IMR-90 (cell line): ENCODE results near the gene KLHL20. TPM values are rescaled to one million over a fixed set of nuclear protein-coding genes. Genes with fewer than 3 reads are reported as not detected.
"Not testable (repeated sequence)": the region's sequence is repeated elsewhere in the genome, so short reads cannot be mapped to it uniquely, and the experiment has no call there.

Experiments
- ATAC-seq: fragments of 200-7000 bp; cut with Tn5 transposase; 2 replicates; pipeline ENCODE4 v1.9.1; 2020; ENCODE audit warnings: low read depth, mild to moderate bottlenecking, moderate library complexity
- BruUV-seq: library from RNA; stranded (reverse); fragments of 400-500 nt; replicated peaks from 2 replicates; lab custom pipeline; 2021; lab: Mats Ljungman, UMichigan
- CTCF ChIA-PET: fragments of 300-600 bp; formaldehyde crosslinking; extraction: SDS; loops from one replicate; lab custom pipeline; 2021; ENCODE audit warnings: antibody characterized with exemption; lab: Yijun Ruan, JAX
- POLR2A ChIA-PET: fragments of 300-600 bp; sonication (Branson Sonifier 250); formaldehyde crosslinking; loops from one replicate; lab custom pipeline; 2022; ENCODE audit warnings: antibody characterized with exemption; ENCODE audit not compliant: unreplicated experiment; lab: Charles Lee
- DNase-seq: peaks from one replicate; pipeline ENCODE4 v3.0.0; 2013
- H2AFZ ChIP-seq: replicated peaks from 2 replicates; pipeline ENCODE3; 2013; ENCODE audit warnings: low read length, mild to moderate bottlenecking; ENCODE audit not compliant: poor library complexity
- H2AK5ac ChIP-seq: 2 replicates; pipeline ENCODE4 v1.6.1; 2013; ENCODE audit warnings: low read depth, low read length, inconsistent platforms
- H2AK9ac ChIP-seq: replicated peaks from 2 replicates; pipeline ENCODE3; 2013; ENCODE audit warnings: mild to moderate bottlenecking, low read depth, low read length, moderate library complexity; ENCODE audit not compliant: poor library complexity
- H2BK120ac ChIP-seq: 2 replicates; pipeline ENCODE4 v1.6.1; 2013; ENCODE audit warnings: low read depth, low read length, inconsistent platforms
- H2BK15ac ChIP-seq: 3 replicates; pipeline ENCODE4 v1.6.1; 2013; ENCODE audit warnings: low read depth, low read length, inconsistent platforms
- H2BK20ac ChIP-seq: 2 replicates; pipeline ENCODE4 v1.6.1; 2013; ENCODE audit warnings: low read depth, mild to moderate bottlenecking, inconsistent platforms, low read length, moderate library complexity
- H2BK5ac ChIP-seq: 2 replicates; pipeline ENCODE4 v1.6.1; 2013; ENCODE audit warnings: mild to moderate bottlenecking, low read depth, low read length, inconsistent platforms; ENCODE audit not compliant: poor library complexity, severe bottlenecking
- H3K14ac ChIP-seq: replicated peaks from 2 replicates; pipeline ENCODE4 v1.6.1; 2013; ENCODE audit warnings: low read depth, low read length, inconsistent platforms
- H3K18ac ChIP-seq: 2 replicates; pipeline ENCODE4 v1.6.1; 2013; ENCODE audit warnings: low read depth, low read length, control low read depth
- H3K23ac ChIP-seq: 2 replicates; pipeline ENCODE4 v1.6.1; 2013; ENCODE audit warnings: low read depth, low read length, inconsistent platforms
- H3K27ac ChIP-seq: 2 replicates; pipeline ENCODE4 v1.5.1; 2013; ENCODE audit warnings: mild to moderate bottlenecking, control low read depth, low read length; ENCODE audit not compliant: insufficient read depth
- H3K27me3 ChIP-seq: 2 replicates; pipeline ENCODE4 v1.6.1; 2013; ENCODE audit warnings: low read length; ENCODE audit not compliant: control insufficient read depth, insufficient read depth
- H3K36me3 ChIP-seq: 2 replicates; pipeline ENCODE4 v1.6.1; 2013; ENCODE audit warnings: low read length, mixed read lengths; ENCODE audit not compliant: control insufficient read depth, insufficient read depth
- H3K4ac ChIP-seq: 2 replicates; pipeline ENCODE4 v1.6.1; 2013; ENCODE audit warnings: low read depth, low read length, inconsistent platforms
- H3K4me1 ChIP-seq: 2 replicates; pipeline ENCODE4 v1.6.1; 2013; ENCODE audit warnings: low read length, mixed read lengths; ENCODE audit not compliant: control insufficient read depth, insufficient read depth
- H3K4me2 ChIP-seq: 2 replicates; pipeline ENCODE4 v1.6.1; 2013; ENCODE audit warnings: low read depth, mild to moderate bottlenecking, control low read depth, low read length, moderate library complexity
- H3K4me3 ChIP-seq: 2 replicates; pipeline ENCODE4 v1.5.1; 2013; ENCODE audit warnings: low read depth, mild to moderate bottlenecking, control low read depth, low read length, moderate library complexity; ENCODE audit not compliant: insufficient read depth
- H3K56ac ChIP-seq: 2 replicates; pipeline ENCODE4 v1.6.1; 2013; ENCODE audit warnings: low read length, inconsistent platforms; ENCODE audit not compliant: insufficient read depth; ENCODE audit errors: extremely low read depth
- H3K79me1 ChIP-seq, 2 experiments: 2 replicates each; pipeline ENCODE4 v1.6.1; 2013; ENCODE audit warnings: low read length in 2 of 2, inconsistent platforms in 1 of 2, low read depth in 1 of 2
- H3K9ac ChIP-seq: 2 replicates; pipeline ENCODE4 v1.6.1; 2013; ENCODE audit warnings: low read depth, low read length, control low read depth
- H3K9me1 ChIP-seq: 2 replicates; pipeline ENCODE4 v1.6.1; 2013; ENCODE audit warnings: low read length, inconsistent platforms; ENCODE audit not compliant: insufficient read depth
- H3K9me3 ChIP-seq: 2 replicates; pipeline ENCODE4 v1.6.1; 2013; ENCODE audit warnings: low read length; ENCODE audit not compliant: control insufficient read depth, insufficient read depth
- H4K20me1 ChIP-seq: 2 replicates; pipeline ENCODE4 v1.6.1; 2013; ENCODE audit warnings: low read length, inconsistent platforms; ENCODE audit not compliant: insufficient read depth
- H4K5ac ChIP-seq: 2 replicates; pipeline ENCODE4 v1.6.1; 2013; ENCODE audit warnings: mild to moderate bottlenecking, low read depth, low read length, control low read depth
- H4K8ac ChIP-seq, 2 experiments: 2 replicates each; pipeline ENCODE4 v1.6.1; 2013; ENCODE audit warnings: low read depth in 2 of 2, low read length in 2 of 2, control low read depth in 1 of 2, inconsistent platforms in 1 of 2
- H4K91ac ChIP-seq: 2 replicates; pipeline ENCODE4 v1.6.1; 2013; ENCODE audit warnings: low read depth, low read length, inconsistent platforms; ENCODE audit not compliant: insufficient read depth
- FOS ChIP-seq: fragments of 150-350 bp; IDR thresholded peaks from 2 replicates; pipeline ENCODE4 v1.6.1; 2016; ENCODE audit warnings: low read depth, low read length
- MXI1 ChIP-seq: IDR thresholded peaks from 2 replicates; pipeline ENCODE4 v1.6.1; 2012; ENCODE audit warnings: low read depth, mild to moderate bottlenecking, low read length, moderate library complexity, borderline replicate concordance
- RAD21 ChIP-seq: IDR thresholded peaks from 2 replicates; pipeline ENCODE4 v1.6.1; 2012; ENCODE audit warnings: low read length, improper control_type of control experiment
- RCOR1 ChIP-seq: IDR thresholded peaks from 2 replicates; pipeline ENCODE4 v1.6.1; 2012; ENCODE audit warnings: mild to moderate bottlenecking, low read length, improper control_type of control experiment; ENCODE audit not compliant: insufficient replicate concordance
- RFX5 ChIP-seq: IDR thresholded peaks from 2 replicates; pipeline ENCODE4 v1.8.0; 2012; ENCODE audit warnings: low read depth, mild to moderate bottlenecking, low read length, moderate library complexity
- USF2 ChIP-seq: fragments of 150-350 bp; IDR thresholded peaks from 2 replicates; pipeline ENCODE4 v1.6.1; 2017; ENCODE audit warnings: mild to moderate bottlenecking, antibody characterized with exemption, low read length, low read depth
- WGBS, 2 experiments: methylation state at CpG; one replicate each; pipeline versions ENCODE4 v1.1.5 to v1.1.7; 2013; ENCODE audit warnings: missing lambda C conversion rate in 2 of 2; ENCODE audit not compliant: insufficient read length in 1 of 2; ENCODE audit errors: extremely low coverage in 2 of 2; 5-methylcytosine and 5-hydroxymethylcytosine counted together
- dilution Hi-C: fragments of 300-500 bp; cut with HindIII; formaldehyde crosslinking; loops from one replicate; pipeline ENCODE4 v1.14.3; 2018; ENCODE audit warnings: low sequenced_read_pairs; ENCODE audit not compliant: unreplicated experiment
- in situ Hi-C: fragments of 300-500 bp; cut with MboI; formaldehyde crosslinking; loops from 3 replicates; pipeline ENCODE4 v1.14.3; 2019; ENCODE audit warnings: low sequenced_read_pairs, inconsistent platforms, mixed read lengths
- intact Hi-C: fragments of 100-400 bp; cut with micrococcal nuclease; formaldehyde crosslinking; loops from 2 replicates; pipeline ENCODE4 v1.10.0; 2022
- polyA plus RNA-seq, 3 experiments: library from polyadenylated mRNA; depleted of rRNA; stranded (reverse); fragments of >200 nt; gene quantifications; 2 replicates each; pipeline ENCODE4 v1.2.3, GENCODE V29; 2012; ENCODE audit warnings: low replicate concordance in 1 of 3
- total RNA-seq: library from RNA; depleted of rRNA; stranded (reverse); fragments of >200 nt; gene quantifications from 2 replicates; pipeline ENCODE4 v1.2.3, GENCODE V29; 2012

Gene KLHL20
- total and polyA plus RNA-seq, 2 of the 4 experiments (the other 2 are of a cell fraction), result 13.5 to 23.3 TPM

DNA sequence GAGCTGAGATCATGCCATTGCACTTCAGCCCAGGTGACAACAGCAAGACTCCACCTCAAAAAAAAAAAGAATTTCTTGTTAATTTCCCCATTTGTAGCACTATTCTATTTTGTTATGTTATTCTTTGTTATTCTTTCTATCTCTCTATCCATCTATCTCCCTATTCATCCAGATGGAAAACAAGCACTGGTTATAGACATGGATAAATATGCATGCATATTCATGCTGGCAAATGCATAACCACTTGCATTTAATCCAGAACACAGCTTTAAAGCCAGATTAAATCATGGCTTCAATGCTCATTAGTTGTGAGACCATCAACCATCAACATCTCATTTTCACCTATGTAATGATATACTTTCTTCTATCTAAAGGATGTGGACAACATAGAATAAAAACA, 21.5 kb upstream of the KLHL20 start:
- dilution Hi-C loops, result no loop called here

DNA sequence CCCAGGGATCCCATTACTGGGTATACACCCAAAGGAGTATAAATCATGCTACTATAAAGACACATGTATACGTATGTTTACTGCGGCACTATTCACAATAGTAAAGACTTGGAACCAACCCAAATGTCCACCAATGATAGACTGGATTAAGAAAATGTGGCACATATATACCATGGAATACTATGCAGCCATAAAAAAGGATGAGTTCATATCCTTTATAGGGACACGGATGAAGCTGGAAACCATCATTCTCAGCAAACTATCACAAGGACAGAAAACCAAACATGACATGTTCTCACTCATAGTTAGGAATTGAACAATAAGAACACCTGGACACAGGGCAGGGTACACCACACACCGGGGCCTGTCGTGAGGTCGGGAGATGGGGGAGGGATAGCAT, 13.5 kb upstream of the KLHL20 start:
- H2BK15ac ChIP-seq, H3K4me1 ChIP-seq, H3K9ac ChIP-seq, H3K9me1 ChIP-seq, H2AK9ac ChIP-seq, ATAC-seq, H2AK5ac ChIP-seq, POLR2A ChIA-PET, H3K4me3 ChIP-seq, H4K5ac ChIP-seq, H2BK120ac ChIP-seq, H3K27ac ChIP-seq, H3K4me2 ChIP-seq, intact Hi-C loops, H3K9me3 ChIP-seq, H4K8ac ChIP-seq, in situ Hi-C loops, DNase-seq, H2BK20ac ChIP-seq, H3K23ac ChIP-seq, H2BK5ac ChIP-seq, H3K36me3 ChIP-seq, H3K14ac ChIP-seq, H3K79me1 ChIP-seq, H3K56ac ChIP-seq, dilution Hi-C loops, H2AFZ ChIP-seq, H3K4ac ChIP-seq, CTCF ChIA-PET, H3K18ac ChIP-seq, H3K27me3 ChIP-seq, H4K20me1 ChIP-seq, BruUV-seq, H4K91ac ChIP-seq: not testable (repeated sequence)
- WGBS, 2 experiments, result no CpG with 5 or more reads among the region's 6 CpGs

More for the DNA sequence above, 21.5 kb upstream of the KLHL20 start:
- no peak overlapping the region for H3K14ac ChIP-seq
- H3K23ac ChIP-seq, result no peak overlapping the region
- no peaks in the 10 kb centered on the region for H3K9me1 ChIP-seq
- H2AK5ac ChIP-seq, result no peak overlapping the region
- no peak overlapping the region for H3K9ac ChIP-seq
- H2BK5ac ChIP-seq, result no peak overlapping the region
- H3K56ac ChIP-seq, result no peak overlapping the region
- no peak for DNase-seq
- no peaks in the 10 kb centered on the region for H3K9me3 ChIP-seq
- no peak overlapping the region for H3K18ac ChIP-seq
- no peak overlapping the region for H2BK20ac ChIP-seq
- H3K27ac ChIP-seq, result no peak overlapping the region
- no peaks in the 10 kb centered on the region for H4K20me1 ChIP-seq
- no peak overlapping the region for H2BK15ac ChIP-seq
- H3K4ac ChIP-seq, result no peak overlapping the region
- no peak for ATAC-seq
- H3K27me3 ChIP-seq, result peaks cover 3% of the 10 kb centered on the region
- no peak overlapping the region for H3K4me2 ChIP-seq
- CTCF ChIA-PET, result no interaction called here
- intact Hi-C loops (no loop called here), in situ Hi-C loops (no loop called here)
- H4K91ac ChIP-seq, result no peak overlapping the region
- no peak overlapping the region for H2BK120ac ChIP-seq
- H2AK9ac ChIP-seq, result no peak overlapping the region
- POLR2A ChIA-PET, result no interaction called here
- H3K36me3 ChIP-seq, result no peaks in the 10 kb centered on the region
- H3K4me1 ChIP-seq, result no peaks in the 10 kb centered on the region
- no TSS peak for BruUV-seq
- no peak overlapping the region for H4K5ac ChIP-seq
- H3K4me3 ChIP-seq, result no peak overlapping the region
- H4K8ac ChIP-seq, result no peak overlapping the region
- no peak overlapping the region for H2AFZ ChIP-seq
- TF ChIP-seq MXI1 (no peak), FOS (no peak), USF2 (no peak), RCOR1 (no peak), RFX5 (no peak), RAD21 (no peak)
- no peaks in the 10 kb centered on the region for H3K79me1 ChIP-seq
